Liver (tissue), 9 donors: Measurements from ENCODE around the gene MANSC1. TPM values are rescaled to one million over a fixed set of nuclear protein-coding genes. Genes with fewer than 3 reads are reported as not detected.

ENCODE experiments used
- DNase-seq: peaks from one replicate; pipeline ENCODE4 v3.0.0-alpha.2; 2017; ENCODE audit warnings: low spot score
- H3K27ac ChIP-seq, 2 donors: one replicate each; pipeline ENCODE4 v1.7.0; 2013; ENCODE audit warnings: inconsistent platforms in 2 of 2, low read length in 2 of 2, control low read depth in 1 of 2, low read depth in 1 of 2, mild to moderate bottlenecking in 1 of 2
- H3K27me3 ChIP-seq, 4 donors: one replicate each; pipeline versions ENCODE4 v1.6.1 to v1.7.0; 2013; ENCODE audit warnings: low read length in 3 of 4, inconsistent platforms in 1 of 4, mild to moderate bottlenecking in 1 of 4, moderate library complexity in 1 of 4; ENCODE audit not compliant: control insufficient read depth in 4 of 4, insufficient read depth in 4 of 4
- H3K36me3 ChIP-seq, 4 donors: one replicate each; pipeline versions ENCODE4 v1.6.1 to v1.7.0; 2013; ENCODE audit warnings: low read length in 3 of 4, mild to moderate bottlenecking in 3 of 4, low read depth in 1 of 4, moderate library complexity in 1 of 4; ENCODE audit not compliant: control insufficient read depth in 4 of 4, insufficient read depth in 3 of 4
- H3K4me1 ChIP-seq, 4 donors: one replicate each; pipeline versions ENCODE4 v1.6.1 to v1.7.0; 2013; ENCODE audit warnings: low read length in 3 of 4, mild to moderate bottlenecking in 3 of 4, moderate library complexity in 1 of 4; ENCODE audit not compliant: control insufficient read depth in 4 of 4, insufficient read depth in 4 of 4
- H3K4me3 ChIP-seq, 3 donors: one replicate each; pipeline versions ENCODE4 v1.6.1 to v1.7.0; 2013; ENCODE audit warnings: low read length in 3 of 3, control low read depth in 1 of 3, low read depth in 1 of 3, mild to moderate bottlenecking in 1 of 3
- H3K9ac ChIP-seq, 2 donors: one replicate each; pipeline ENCODE4 v1.7.0; 2013; ENCODE audit warnings: low read length in 2 of 2, mild to moderate bottlenecking in 2 of 2, moderate library complexity in 2 of 2, control low read depth in 1 of 2, low read depth in 1 of 2
- H3K9me3 ChIP-seq, 4 donors: one replicate each; pipeline versions ENCODE4 v1.6.1 to v1.7.0; 2013; ENCODE audit warnings: low read length in 3 of 4; ENCODE audit not compliant: control insufficient read depth in 4 of 4
- EGR1 ChIP-seq, 2 donors: IDR thresholded peaks; 2 replicates each; pipeline ENCODE4 v1.6.1; 2016 to 2018; ENCODE audit warnings: antibody characterized with exemption in 2 of 2, low read depth in 2 of 2
- FOXA1 ChIP-seq: IDR thresholded peaks from 2 replicates; pipeline ENCODE4 v1.6.1; 2016; ENCODE audit warnings: antibody characterized with exemption
- FOXA2 ChIP-seq: IDR thresholded peaks from 2 replicates; pipeline ENCODE4 v1.6.1; 2016; ENCODE audit warnings: antibody characterized with exemption
- GABPA ChIP-seq, 2 donors: IDR thresholded peaks in 1 of 2; conservative IDR thresholded peaks in 1 of 2; 2 replicates each; pipeline ENCODE4 v1.6.1; 2016; ENCODE audit warnings: antibody characterized with exemption in 2 of 2, mild to moderate bottlenecking in 1 of 2, moderate library complexity in 1 of 2
- HNF4A ChIP-seq, 2 donors: conservative IDR thresholded peaks; 2 replicates each; pipeline ENCODE4 v1.6.1; 2016; ENCODE audit warnings: antibody characterized with exemption in 2 of 2, mild to moderate bottlenecking in 2 of 2
- HNF4G ChIP-seq: IDR thresholded peaks from 2 replicates; pipeline ENCODE4 v1.6.1; 2016; ENCODE audit warnings: antibody characterized with exemption
- JUND ChIP-seq, 2 donors: IDR thresholded peaks; 2 replicates each; pipeline ENCODE4 v1.6.1; 2016; ENCODE audit warnings: antibody characterized with exemption in 2 of 2
- NR2F2 ChIP-seq: IDR thresholded peaks from 2 replicates; pipeline ENCODE4 v1.6.1; 2016; ENCODE audit warnings: antibody characterized with exemption
- RAD21 ChIP-seq, 2 donors: IDR thresholded peaks; 2 replicates each; pipeline ENCODE4 v1.6.1; 2016; ENCODE audit warnings: antibody characterized with exemption in 2 of 2, mild to moderate bottlenecking in 2 of 2
- RXRA ChIP-seq, 2 donors: IDR thresholded peaks; 2 replicates each; pipeline ENCODE4 v1.6.1; 2017 to 2018; ENCODE audit warnings: antibody characterized with exemption in 2 of 2, mild to moderate bottlenecking in 1 of 2
- SP1 ChIP-seq: IDR thresholded peaks from 2 replicates; pipeline ENCODE4 v1.6.1; 2018; ENCODE audit warnings: antibody characterized with exemption, mild to moderate bottlenecking
- TAF1 ChIP-seq: conservative IDR thresholded peaks from 2 replicates; pipeline ENCODE4 v1.6.1; 2016; ENCODE audit warnings: antibody characterized with exemption, mild to moderate bottlenecking
- YY1 ChIP-seq: IDR thresholded peaks from 2 replicates; pipeline ENCODE4 v1.6.1; 2016; ENCODE audit warnings: antibody characterized with exemption, mild to moderate bottlenecking
- WGBS: extraction: QIAGEN DNeasy Blood & Tissue Kit; methylation state at CpG from one replicate; pipeline ENCODE4 v1.1.7; 2013; 5-methylcytosine and 5-hydroxymethylcytosine counted together
- polyA plus RNA-seq, 2 donors: library from polyadenylated mRNA; stranded (reverse) in 1 of 2; unstranded in 1 of 2; fragments of 200-250 nt in 1 of 2; fragments of >200 nt in 1 of 2; fragmentation: Nextera tagmentation in 1 of 2; extraction: Ambion mirVana in 1 of 2; gene quantifications; one replicate each; pipeline versions ENCODE4 v1.2.1 to v1.2.3, GENCODE V29; 2013 to 2015
- total RNA-seq, 2 donors: library from RNA; depleted of rRNA; stranded (reverse); fragments of >200 nt; gene quantifications; one replicate each; pipeline ENCODE4 v1.2.3, GENCODE V29; 2014
- TF ChIP-seq, protein P1 (sequence below): IDR thresholded peaks from 2 replicates; pipeline ENCODE4 v1.6.1; 2016; ENCODE audit warnings: antibody characterized with exemption, mild to moderate bottlenecking
- TF ChIP-seq, protein P2 (sequence below): IDR thresholded peaks from 2 replicates; pipeline ENCODE4 v1.6.1; 2016; ENCODE audit warnings: antibody characterized with exemption
- TF ChIP-seq, protein P3 (sequence below): fragments of 150-350 bp; IDR thresholded peaks from 2 replicates; pipeline ENCODE4 v1.5.1; 2017; ENCODE audit warnings: improper control_type of control experiment, low read depth, low read length; ENCODE audit not compliant: missing input control
- TF ChIP-seq, protein P4 (sequence below): IDR thresholded peaks from 2 replicates; pipeline ENCODE4 v1.6.1; 2016; ENCODE audit warnings: antibody characterized with exemption
- TF ChIP-seq, protein P5 (sequence below): IDR thresholded peaks from 2 replicates; pipeline ENCODE4 v1.6.1; 2016; ENCODE audit warnings: antibody characterized with exemption
- donor health status: healthy.
- donor health status: healthy.
- donor health status: healthy.
- donor health status: healthy.
- donor health status: healthy.

MANSC1 gene
- total and polyA plus RNA-seq, 4 donors = 2.1 to 7.8 (median 4.7) TPM

DNA sequence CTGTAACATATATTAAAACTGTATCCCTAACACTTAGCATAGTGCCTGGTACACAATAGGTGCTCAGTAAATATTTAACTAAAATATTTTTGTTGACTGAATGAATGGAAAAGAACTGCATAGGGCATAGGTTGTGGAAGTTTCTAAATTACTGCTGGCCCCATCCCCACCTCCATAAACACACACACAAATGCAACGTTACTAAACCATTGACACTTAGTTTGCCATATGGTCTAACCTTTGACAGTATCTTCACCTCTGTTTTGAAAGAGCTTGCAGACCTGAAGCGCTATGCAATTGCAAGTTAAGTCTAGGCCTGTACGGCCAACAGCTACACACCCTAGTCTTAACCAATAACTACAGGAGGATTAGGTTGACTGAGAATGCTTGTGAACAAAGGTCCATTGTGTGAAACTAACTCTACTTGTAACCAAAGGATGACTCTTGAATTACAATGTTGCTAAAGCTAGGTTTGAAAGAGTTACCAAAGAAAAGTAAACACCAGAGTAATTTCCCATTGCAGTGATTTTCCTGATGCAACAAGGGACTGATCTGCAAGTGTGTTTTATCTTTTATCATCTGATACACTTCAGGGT is 924 bp upstream of the MANSC1 start:
- Histone ChIP-seq H3K4me1 (peaks cover 4 to 23% (median 15%) of the 10 kb centered on the region in 4 donors), H3K4me3 (no peak overlapping the region), H3K27me3 (no peaks in the 10 kb centered on the region), H3K9ac (no peak overlapping the region), H3K27ac (peak overlapping the region in 1 of 2 donors; percentile 68), H3K36me3 (no peaks in the 10 kb centered on the region), H3K9me3 (no peaks in the 10 kb centered on the region)
- 36% methylated on average over 3 of the region's 3 CpGs for WGBS
- DNase-seq = no peak
- TF ChIP-seq NR2F2 (no peak), GABPA (IDR thresholded peaks at IDR 0.05 in 1 of 2, conservative IDR thresholded peaks at IDR 0.05 in 1 of 2) (no peak), JUND (IDR thresholded peaks at IDR 0.05) (no peak), SP1 (peak; percentile 74), HNF4A (conservative IDR thresholded peaks at IDR 0.05) (peak; percentile 41 to 62), RAD21 (IDR thresholded peaks at IDR 0.05) (no peak), HNF4G (no peak), TAF1 (no peak), FOXA1 (peak; percentile 47), RXRA (IDR thresholded peaks at IDR 0.05) (peak; percentile 53 to 85), FOXA2 (peak; percentile 85), EGR1 (IDR thresholded peaks at IDR 0.05; ENCODE audit: low read depth in 2 of 2) (no peak), YY1 (no peak)
- TF ChIP-seq, protein P1, sequence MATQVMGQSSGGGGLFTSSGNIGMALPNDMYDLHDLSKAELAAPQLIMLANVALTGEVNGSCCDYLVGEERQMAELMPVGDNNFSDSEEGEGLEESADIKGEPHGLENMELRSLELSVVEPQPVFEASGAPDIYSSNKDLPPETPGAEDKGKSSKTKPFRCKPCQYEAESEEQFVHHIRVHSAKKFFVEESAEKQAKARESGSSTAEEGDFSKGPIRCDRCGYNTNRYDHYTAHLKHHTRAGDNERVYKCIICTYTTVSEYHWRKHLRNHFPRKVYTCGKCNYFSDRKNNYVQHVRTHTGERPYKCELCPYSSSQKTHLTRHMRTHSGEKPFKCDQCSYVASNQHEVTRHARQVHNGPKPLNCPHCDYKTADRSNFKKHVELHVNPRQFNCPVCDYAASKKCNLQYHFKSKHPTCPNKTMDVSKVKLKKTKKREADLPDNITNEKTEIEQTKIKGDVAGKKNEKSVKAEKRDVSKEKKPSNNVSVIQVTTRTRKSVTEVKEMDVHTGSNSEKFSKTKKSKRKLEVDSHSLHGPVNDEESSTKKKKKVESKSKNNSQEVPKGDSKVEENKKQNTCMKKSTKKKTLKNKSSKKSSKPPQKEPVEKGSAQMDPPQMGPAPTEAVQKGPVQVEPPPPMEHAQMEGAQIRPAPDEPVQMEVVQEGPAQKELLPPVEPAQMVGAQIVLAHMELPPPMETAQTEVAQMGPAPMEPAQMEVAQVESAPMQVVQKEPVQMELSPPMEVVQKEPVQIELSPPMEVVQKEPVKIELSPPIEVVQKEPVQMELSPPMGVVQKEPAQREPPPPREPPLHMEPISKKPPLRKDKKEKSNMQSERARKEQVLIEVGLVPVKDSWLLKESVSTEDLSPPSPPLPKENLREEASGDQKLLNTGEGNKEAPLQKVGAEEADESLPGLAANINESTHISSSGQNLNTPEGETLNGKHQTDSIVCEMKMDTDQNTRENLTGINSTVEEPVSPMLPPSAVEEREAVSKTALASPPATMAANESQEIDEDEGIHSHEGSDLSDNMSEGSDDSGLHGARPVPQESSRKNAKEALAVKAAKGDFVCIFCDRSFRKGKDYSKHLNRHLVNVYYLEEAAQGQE = peak; percentile 22
- TF ChIP-seq, protein P2, sequence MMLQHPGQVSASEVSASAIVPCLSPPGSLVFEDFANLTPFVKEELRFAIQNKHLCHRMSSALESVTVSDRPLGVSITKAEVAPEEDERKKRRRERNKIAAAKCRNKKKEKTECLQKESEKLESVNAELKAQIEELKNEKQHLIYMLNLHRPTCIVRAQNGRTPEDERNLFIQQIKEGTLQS = peak; percentile 63
- TF ChIP-seq, protein P3, sequence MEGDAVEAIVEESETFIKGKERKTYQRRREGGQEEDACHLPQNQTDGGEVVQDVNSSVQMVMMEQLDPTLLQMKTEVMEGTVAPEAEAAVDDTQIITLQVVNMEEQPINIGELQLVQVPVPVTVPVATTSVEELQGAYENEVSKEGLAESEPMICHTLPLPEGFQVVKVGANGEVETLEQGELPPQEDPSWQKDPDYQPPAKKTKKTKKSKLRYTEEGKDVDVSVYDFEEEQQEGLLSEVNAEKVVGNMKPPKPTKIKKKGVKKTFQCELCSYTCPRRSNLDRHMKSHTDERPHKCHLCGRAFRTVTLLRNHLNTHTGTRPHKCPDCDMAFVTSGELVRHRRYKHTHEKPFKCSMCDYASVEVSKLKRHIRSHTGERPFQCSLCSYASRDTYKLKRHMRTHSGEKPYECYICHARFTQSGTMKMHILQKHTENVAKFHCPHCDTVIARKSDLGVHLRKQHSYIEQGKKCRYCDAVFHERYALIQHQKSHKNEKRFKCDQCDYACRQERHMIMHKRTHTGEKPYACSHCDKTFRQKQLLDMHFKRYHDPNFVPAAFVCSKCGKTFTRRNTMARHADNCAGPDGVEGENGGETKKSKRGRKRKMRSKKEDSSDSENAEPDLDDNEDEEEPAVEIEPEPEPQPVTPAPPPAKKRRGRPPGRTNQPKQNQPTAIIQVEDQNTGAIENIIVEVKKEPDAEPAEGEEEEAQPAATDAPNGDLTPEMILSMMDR = no peak
- TF ChIP-seq, protein P4, sequence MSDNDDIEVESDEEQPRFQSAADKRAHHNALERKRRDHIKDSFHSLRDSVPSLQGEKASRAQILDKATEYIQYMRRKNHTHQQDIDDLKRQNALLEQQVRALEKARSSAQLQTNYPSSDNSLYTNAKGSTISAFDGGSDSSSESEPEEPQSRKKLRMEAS = no peak
- TF ChIP-seq, protein P5, sequence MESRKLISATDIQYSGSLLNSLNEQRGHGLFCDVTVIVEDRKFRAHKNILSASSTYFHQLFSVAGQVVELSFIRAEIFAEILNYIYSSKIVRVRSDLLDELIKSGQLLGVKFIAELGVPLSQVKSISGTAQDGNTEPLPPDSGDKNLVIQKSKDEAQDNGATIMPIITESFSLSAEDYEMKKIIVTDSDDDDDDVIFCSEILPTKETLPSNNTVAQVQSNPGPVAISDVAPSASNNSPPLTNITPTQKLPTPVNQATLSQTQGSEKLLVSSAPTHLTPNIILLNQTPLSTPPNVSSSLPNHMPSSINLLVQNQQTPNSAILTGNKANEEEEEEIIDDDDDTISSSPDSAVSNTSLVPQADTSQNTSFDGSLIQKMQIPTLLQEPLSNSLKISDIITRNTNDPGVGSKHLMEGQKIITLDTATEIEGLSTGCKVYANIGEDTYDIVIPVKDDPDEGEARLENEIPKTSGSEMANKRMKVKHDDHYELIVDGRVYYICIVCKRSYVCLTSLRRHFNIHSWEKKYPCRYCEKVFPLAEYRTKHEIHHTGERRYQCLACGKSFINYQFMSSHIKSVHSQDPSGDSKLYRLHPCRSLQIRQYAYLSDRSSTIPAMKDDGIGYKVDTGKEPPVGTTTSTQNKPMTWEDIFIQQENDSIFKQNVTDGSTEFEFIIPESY = peak; percentile 30
